Endothelial cell of umbilical vein (primary cell): ENCODE measurements around the gene GAB1. TPM values are rescaled to one million over a fixed set of nuclear protein-coding genes. Genes with fewer than 3 reads are reported as not detected.

Experiments
- BruUV-seq: library from RNA; stranded (reverse); fragments of 400-500 nt; replicated peaks from 2 replicates; lab custom pipeline; 2021; lab: Mats Ljungman, UMichigan
- CTCF ChIA-PET: fragments of 300-600, 350-600 bp; sonication (Branson Sonifier 250); formaldehyde crosslinking; loops from one replicate; lab custom pipeline; 2021; ENCODE audit warnings: antibody characterized with exemption, inconsistent platforms; lab: Charles Lee
- POLR2A ChIA-PET: fragments of 300-600, 350-600 bp; sonication (Branson Sonifier 250); formaldehyde crosslinking; loops from one replicate; lab custom pipeline; 2021; ENCODE audit warnings: antibody characterized with exemption, inconsistent platforms; lab: Charles Lee
- DNase-seq: peaks from one replicate; pipeline ENCODE4 v3.0.0-alpha.2; 2011; ENCODE audit warnings: low read depth, low spot score
- FAIRE-seq: peaks from 2 replicates; lab custom pipeline; 2011; peaks lifted over from hg19 to GRCh38; lab: Jason Lieb, UNC
- H2AFZ ChIP-seq: 2 replicates; pipeline ENCODE4 v1.6.0; 2012; ENCODE audit warnings: low read depth, low read length, control low read depth, inconsistent platforms
- H3K27ac ChIP-seq: 2 replicates; pipeline ENCODE4 v1.5.1; 2011; ENCODE audit warnings: low read depth, mild to moderate bottlenecking, control low read depth, low read length, moderate library complexity; ENCODE audit not compliant: insufficient read depth
- H3K27me3 ChIP-seq, 2 experiments: 2 replicates each; pipeline versions ENCODE4 v1.6.0 to v1.6.1; 2011; ENCODE audit warnings: low read length in 2 of 2, mixed read lengths in 1 of 2; ENCODE audit not compliant: control insufficient read depth in 2 of 2, insufficient read depth in 2 of 2
- H3K36me3 ChIP-seq, 2 experiments: 2 replicates in 1 of 2; 3 replicates in 1 of 2; pipeline ENCODE4 v1.5.1; 2011; ENCODE audit warnings: low read length in 2 of 2, mild to moderate bottlenecking in 1 of 2, moderate library complexity in 1 of 2; ENCODE audit not compliant: control insufficient read depth in 2 of 2, insufficient read depth in 2 of 2; ENCODE audit errors: extremely low read depth in 1 of 2
- H3K4me1 ChIP-seq: 3 replicates; pipeline ENCODE4 v1.5.1; 2011; ENCODE audit warnings: mild to moderate bottlenecking, low read length; ENCODE audit not compliant: control insufficient read depth, insufficient read depth; ENCODE audit errors: extremely low read depth
- H3K4me2 ChIP-seq: 2 replicates; pipeline ENCODE4 v1.6.1; 2011; ENCODE audit warnings: low read length, control low read depth, mixed read lengths; ENCODE audit not compliant: insufficient read depth
- H3K4me3 ChIP-seq, 3 experiments: fragments of 200-600 bp in 1 of 3; sonication (generic), shearing (Covaris generic) in 1 of 3; replicated peaks in 1 of 3; 2 replicates each; pipeline ENCODE4 v1.5.1; 2011 to 2016; ENCODE audit warnings: control low read depth in 3 of 3, low read length in 3 of 3, mild to moderate bottlenecking in 2 of 3, inconsistent platforms in 1 of 3, low read depth in 1 of 3, moderate library complexity in 1 of 3; ENCODE audit not compliant: insufficient read depth in 1 of 3
- H3K79me2 ChIP-seq: 2 replicates; pipeline ENCODE4 v1.6.0; 2012; ENCODE audit warnings: low read length, inconsistent platforms; ENCODE audit not compliant: control insufficient read depth, insufficient read depth
- H3K9ac ChIP-seq: replicated peaks from 2 replicates; pipeline ENCODE3; 2011; ENCODE audit warnings: low read length, control low read depth; ENCODE audit not compliant: insufficient read depth; ENCODE audit errors: extremely low read depth
- H3K9me1 ChIP-seq: replicated peaks from 3 replicates; pipeline ENCODE4 v1.6.0; 2011; ENCODE audit warnings: mild to moderate bottlenecking, low read length; ENCODE audit not compliant: control insufficient read depth, insufficient read depth; ENCODE audit errors: extremely low read depth
- H3K9me3 ChIP-seq: replicated peaks from 2 replicates; pipeline ENCODE4 v1.5.1; 2012; ENCODE audit warnings: low read length, inconsistent platforms; ENCODE audit not compliant: control insufficient read depth, insufficient read depth
- H4K20me1 ChIP-seq: replicated peaks from 2 replicates; pipeline ENCODE3; 2011; ENCODE audit warnings: mild to moderate bottlenecking, low read length; ENCODE audit not compliant: control insufficient read depth, insufficient read depth; ENCODE audit errors: extremely low read depth
- EZH2 ChIP-seq: IDR thresholded peaks from 2 replicates; pipeline ENCODE4 v1.6.1; 2012; ENCODE audit warnings: borderline replicate concordance, low read depth, mild to moderate bottlenecking, moderate library complexity, low read length, inconsistent platforms; ENCODE audit not compliant: severe bottlenecking
- FOS ChIP-seq: IDR thresholded peaks from 2 replicates; pipeline ENCODE4 v1.6.1; 2011; ENCODE audit warnings: mild to moderate bottlenecking, low read length, moderate library complexity, borderline replicate concordance; ENCODE audit not compliant: insufficient read depth
- GATA2 ChIP-seq: IDR thresholded peaks from 2 replicates; pipeline ENCODE4 v1.7.0; 2011; ENCODE audit warnings: low read depth, mild to moderate bottlenecking, moderate library complexity, mixed read lengths, low read length; ENCODE audit not compliant: insufficient read length, insufficient read depth
- JUN ChIP-seq: IDR thresholded peaks from 2 replicates; pipeline ENCODE4 v1.6.1; 2011; ENCODE audit warnings: borderline replicate concordance, low read depth; ENCODE audit not compliant: insufficient read length, insufficient read depth
- MYC ChIP-seq: IDR thresholded peaks from one replicate; pipeline ENCODE4 v1.6.1; 2011; ENCODE audit warnings: mild to moderate bottlenecking, low read depth, low read length
- POLR2A ChIP-seq: IDR thresholded peaks from 2 replicates; pipeline ENCODE4 v1.6.1; 2012; ENCODE audit warnings: low read depth, mild to moderate bottlenecking, control low read depth, low read length
- POLR2AphosphoS5 ChIP-seq: IDR thresholded peaks from 2 replicates; pipeline ENCODE4 v1.6.1; 2012; ENCODE audit warnings: low read depth, mild to moderate bottlenecking, control low read depth, low read length, moderate library complexity; ENCODE audit not compliant: insufficient read depth
- dilution Hi-C: fragments of 300-500 bp; cut with MboI; formaldehyde crosslinking; loops from one replicate; pipeline ENCODE4 v1.15.0; 2019; ENCODE audit warnings: low sequenced_read_pairs; ENCODE audit not compliant: extremely low pct_ligation_motif_present
- intact Hi-C: fragments of 100-400 bp; cut with micrococcal nuclease; formaldehyde crosslinking; loops from one replicate; pipeline ENCODE4 v1.10.0; 2022
- polyA plus RNA-seq, 4 experiments: library from polyadenylated mRNA; depleted of rRNA in 3 of 4; stranded (reverse) in 3 of 4; unstranded in 1 of 4; fragments of >200 nt; gene quantifications; 2 replicates each; pipeline versions ENCODE4 v1.2.1 to v1.2.3, GENCODE V29; 2011 to 2012; ENCODE audit warnings: missing spikeins in 1 of 4
- total RNA-seq: library from RNA; stranded (reverse); gene quantifications from 2 replicates; pipeline ENCODE4 v1.2.3, GENCODE V29; 2021
- TF ChIP-seq, protein P1 (sequence below), 2 donors: IDR thresholded peaks; 1 replicate in 1 of 2; 2 replicates in 1 of 2; pipeline ENCODE4 v1.5.1; 2011; ENCODE audit warnings: low read length in 2 of 2, mild to moderate bottlenecking in 2 of 2, moderate library complexity in 2 of 2, control low read depth in 1 of 2, inconsistent platforms in 1 of 2, low read depth in 1 of 2; ENCODE audit not compliant: insufficient read depth in 1 of 2; ENCODE audit errors: extremely low read depth in 1 of 2
- TF ChIP-seq, protein P2 (sequence below): IDR thresholded peaks from 2 replicates; pipeline ENCODE4 v1.6.1; 2011; ENCODE audit not compliant: insufficient read depth, insufficient read length

GAB1 gene
- total and polyA plus RNA-seq, 2 donors (not counting 3 experiments of a cell fraction or from before 2014, with no cell fraction given) = 9.3 to 37.7 TPM

DNA sequence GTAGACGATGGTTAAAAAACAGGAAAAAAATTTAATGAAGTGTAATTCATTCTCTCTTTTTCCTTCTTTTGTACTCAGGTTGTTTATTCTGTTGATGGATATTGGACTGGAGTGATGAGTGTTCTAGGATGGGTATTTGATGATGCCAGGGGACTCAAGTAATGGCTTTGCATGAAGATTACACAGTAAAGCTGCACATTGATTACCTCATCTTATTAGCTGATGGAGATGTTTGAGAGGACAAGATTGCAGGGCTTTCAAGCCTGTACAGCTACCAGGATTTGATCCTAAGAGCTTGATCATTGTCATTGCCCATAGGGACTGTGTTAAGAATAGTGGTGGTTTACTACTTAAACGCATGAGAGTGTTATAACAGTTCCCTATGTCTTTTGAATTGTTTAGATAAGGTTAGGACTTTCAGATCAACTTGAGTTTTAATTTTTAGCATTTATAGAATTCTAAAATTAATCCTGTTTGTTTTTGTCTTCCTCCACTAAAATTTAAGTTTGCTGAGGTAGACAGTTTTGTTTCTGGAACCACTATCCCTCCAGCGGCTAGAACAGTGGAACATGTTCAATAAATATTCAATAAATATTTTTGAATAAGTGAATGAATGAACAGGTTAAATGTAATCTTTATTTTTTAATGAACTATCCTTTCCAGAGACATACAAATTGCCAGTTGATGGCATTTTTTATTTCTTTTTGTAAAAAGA is 58.2 kb downstream of the GAB1 start:
- Histone ChIP-seq H4K20me1 (no peaks in the 10 kb centered on the region), H3K4me3 (no peak overlapping the region), H3K27ac (no peak overlapping the region), H3K4me1 (peaks cover 10% of the 10 kb centered on the region), H3K27me3 (no peaks in the 10 kb centered on the region), H3K9me3 (no peaks in the 10 kb centered on the region), H3K36me3 (no peaks in the 10 kb centered on the region), H2AFZ (no peak overlapping the region), H3K4me2 (no peak overlapping the region), H3K9me1 (no peaks in the 10 kb centered on the region), H3K9ac (no peak overlapping the region), H3K79me2 (no peaks in the 10 kb centered on the region)
- no peak for FAIRE-seq
- ChIA-PET POLR2A (no interaction called here), CTCF (interaction anchor here (3.1 kb wide), 1 partner anchor 19 kb away, joined by 15 read pairs; no protein-coding TSS in a partner anchor)
- BruUV-seq = no TSS peak
- TF ChIP-seq POLR2A (no peak), MYC (no peak), GATA2 (no peak), EZH2 (no peak), FOS (no peak), JUN (no peak), POLR2AphosphoS5 (no peak)
- TF ChIP-seq, protein P1, sequence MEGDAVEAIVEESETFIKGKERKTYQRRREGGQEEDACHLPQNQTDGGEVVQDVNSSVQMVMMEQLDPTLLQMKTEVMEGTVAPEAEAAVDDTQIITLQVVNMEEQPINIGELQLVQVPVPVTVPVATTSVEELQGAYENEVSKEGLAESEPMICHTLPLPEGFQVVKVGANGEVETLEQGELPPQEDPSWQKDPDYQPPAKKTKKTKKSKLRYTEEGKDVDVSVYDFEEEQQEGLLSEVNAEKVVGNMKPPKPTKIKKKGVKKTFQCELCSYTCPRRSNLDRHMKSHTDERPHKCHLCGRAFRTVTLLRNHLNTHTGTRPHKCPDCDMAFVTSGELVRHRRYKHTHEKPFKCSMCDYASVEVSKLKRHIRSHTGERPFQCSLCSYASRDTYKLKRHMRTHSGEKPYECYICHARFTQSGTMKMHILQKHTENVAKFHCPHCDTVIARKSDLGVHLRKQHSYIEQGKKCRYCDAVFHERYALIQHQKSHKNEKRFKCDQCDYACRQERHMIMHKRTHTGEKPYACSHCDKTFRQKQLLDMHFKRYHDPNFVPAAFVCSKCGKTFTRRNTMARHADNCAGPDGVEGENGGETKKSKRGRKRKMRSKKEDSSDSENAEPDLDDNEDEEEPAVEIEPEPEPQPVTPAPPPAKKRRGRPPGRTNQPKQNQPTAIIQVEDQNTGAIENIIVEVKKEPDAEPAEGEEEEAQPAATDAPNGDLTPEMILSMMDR (IDR thresholded peaks at IDR 0.05; ENCODE audit: extremely low read depth in 1 of 2, insufficient read depth in 1 of 2, low read depth in 1 of 2, low read length in 2 of 2) = no peak
- TF ChIP-seq, protein P2, sequence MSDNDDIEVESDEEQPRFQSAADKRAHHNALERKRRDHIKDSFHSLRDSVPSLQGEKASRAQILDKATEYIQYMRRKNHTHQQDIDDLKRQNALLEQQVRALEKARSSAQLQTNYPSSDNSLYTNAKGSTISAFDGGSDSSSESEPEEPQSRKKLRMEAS = no peak
- DNase-seq = no peak
- intact Hi-C loops = no loop called here
- dilution Hi-C loops = no loop called here
